Measurements from ENCODE around the gene GLRX2.

DNA sequence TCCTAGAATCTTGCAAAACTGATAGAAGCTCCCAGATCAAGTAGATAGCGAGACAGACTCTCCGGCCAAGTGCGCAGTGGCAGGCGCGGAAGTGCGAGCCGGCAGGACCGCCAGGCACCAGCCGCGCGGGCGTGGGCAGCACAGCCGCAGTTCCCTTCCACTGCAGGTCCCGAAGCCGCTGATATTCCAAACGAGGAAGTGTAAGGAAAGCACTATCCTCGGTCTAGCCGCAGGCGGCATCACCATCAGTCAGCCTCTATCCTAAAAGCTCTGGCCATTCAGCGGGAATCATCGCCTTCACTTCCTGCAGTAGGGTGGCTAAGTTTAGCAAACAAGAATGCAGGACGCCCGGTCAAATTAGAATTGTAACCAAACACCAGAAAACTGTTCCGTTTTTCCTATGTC, 710 bp downstream of the GLRX2 start:
- TF ChIP-seq, protein P1, sequence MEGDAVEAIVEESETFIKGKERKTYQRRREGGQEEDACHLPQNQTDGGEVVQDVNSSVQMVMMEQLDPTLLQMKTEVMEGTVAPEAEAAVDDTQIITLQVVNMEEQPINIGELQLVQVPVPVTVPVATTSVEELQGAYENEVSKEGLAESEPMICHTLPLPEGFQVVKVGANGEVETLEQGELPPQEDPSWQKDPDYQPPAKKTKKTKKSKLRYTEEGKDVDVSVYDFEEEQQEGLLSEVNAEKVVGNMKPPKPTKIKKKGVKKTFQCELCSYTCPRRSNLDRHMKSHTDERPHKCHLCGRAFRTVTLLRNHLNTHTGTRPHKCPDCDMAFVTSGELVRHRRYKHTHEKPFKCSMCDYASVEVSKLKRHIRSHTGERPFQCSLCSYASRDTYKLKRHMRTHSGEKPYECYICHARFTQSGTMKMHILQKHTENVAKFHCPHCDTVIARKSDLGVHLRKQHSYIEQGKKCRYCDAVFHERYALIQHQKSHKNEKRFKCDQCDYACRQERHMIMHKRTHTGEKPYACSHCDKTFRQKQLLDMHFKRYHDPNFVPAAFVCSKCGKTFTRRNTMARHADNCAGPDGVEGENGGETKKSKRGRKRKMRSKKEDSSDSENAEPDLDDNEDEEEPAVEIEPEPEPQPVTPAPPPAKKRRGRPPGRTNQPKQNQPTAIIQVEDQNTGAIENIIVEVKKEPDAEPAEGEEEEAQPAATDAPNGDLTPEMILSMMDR (IDR thresholded peaks at IDR 0.05): no peak
- no peak for TF ChIP-seq POLR2A (IDR thresholded peaks at IDR 0.05)
